Lower lobe of right lung (tissue), 2 donors: ENCODE data around the gene RRP8. TPM values are rescaled to one million over a fixed set of nuclear protein-coding genes. Genes with fewer than 3 reads are reported as not detected.

Source experiments
- ATAC-seq, 2 donors: fragments of 200-7000 bp; cut with Tn5 transposase; one replicate each; pipeline ENCODE4 v1.9.1; 2020 to 2022; ENCODE audit warnings: mild to moderate bottlenecking in 2 of 2, moderate library complexity in 2 of 2
- DNase-seq: peaks from one replicate; pipeline ENCODE4 v3.0.0-alpha.2; 2020
- H3K27ac ChIP-seq: fragments of 200-600 bp; one replicate; pipeline ENCODE4 v1.8.0; 2022
- H3K27me3 ChIP-seq: fragments of 200-600 bp; one replicate; pipeline ENCODE4 v1.8.0; 2022; ENCODE audit warnings: low read depth
- H3K36me3 ChIP-seq: fragments of 200-600 bp; one replicate; pipeline ENCODE4 v1.8.0; 2022; ENCODE audit warnings: mild to moderate bottlenecking
- H3K4me1 ChIP-seq: fragments of 200-600 bp; one replicate; pipeline ENCODE4 v1.8.0; 2022
- H3K4me3 ChIP-seq: fragments of 200-600 bp; one replicate; pipeline ENCODE4 v1.8.0; 2022; ENCODE audit warnings: mild to moderate bottlenecking
- H3K9me3 ChIP-seq: fragments of 200-600 bp; one replicate; pipeline ENCODE4 v1.8.0; 2022
- intact Hi-C: fragments of 100-400 bp; cut with DNase I; formaldehyde crosslinking; loops from one replicate; pipeline ENCODE4 v1.11.0; 2022
- total RNA-seq: library from RNA; stranded (reverse); fragmentation: NEBNext Ultra II Directional; extraction: Animal tissue kit (Norgen Biotek cat#: 25700); gene quantifications from one replicate; pipeline ENCODE4 v1.2.1, GENCODE V29; 2021
- TF ChIP-seq, protein P1 (sequence below): fragments of 200-600 bp; IDR thresholded peaks from one replicate; pipeline ENCODE4 v1.8.0; 2022; ENCODE audit warnings: antibody characterized with exemption, mild to moderate bottlenecking
- donor health status: DM: no; HTN: yes; CAD: no; lungs with severe emphysema.

The RRP8 gene
- total RNA-seq, 1 donor from 2014 or later, result 16.5 TPM

DNA sequence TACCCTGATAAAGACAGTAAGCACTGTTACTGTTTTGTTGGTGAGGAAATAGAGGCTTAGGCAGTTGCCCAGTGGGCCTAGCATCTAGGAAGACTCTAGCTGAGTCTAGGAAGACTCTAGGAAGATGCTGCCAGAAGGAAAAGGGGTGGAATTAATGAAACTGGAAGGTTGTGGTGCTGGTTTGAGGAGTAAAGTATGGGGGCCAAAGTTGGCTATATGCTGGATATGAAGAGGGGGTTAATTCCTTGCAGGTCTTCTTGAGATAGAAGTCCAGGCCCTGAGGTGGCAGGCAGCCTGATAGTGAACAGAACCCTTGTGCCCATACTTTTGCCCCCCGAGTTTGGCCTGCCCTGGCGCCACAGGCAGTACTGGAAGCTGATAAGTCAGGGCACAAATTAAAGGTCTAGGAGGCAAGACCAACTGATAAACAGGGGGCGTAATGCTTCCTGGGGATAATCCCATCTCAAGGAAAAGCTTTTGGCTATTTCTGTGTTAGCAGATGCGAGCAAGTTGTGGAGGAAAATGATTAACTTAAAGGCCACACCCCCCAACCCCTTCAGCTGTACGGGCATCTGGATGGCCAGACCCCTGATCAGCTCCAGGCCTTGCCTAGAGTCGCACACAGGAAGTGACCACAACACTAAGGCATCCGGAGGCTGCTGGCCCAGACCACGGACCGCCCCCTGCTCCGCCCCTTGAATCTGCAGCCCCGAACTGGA, 3.2 kb upstream of the RRP8 start:
- H3K9me3 ChIP-seq, result no peaks in the 10 kb centered on the region
- DNase-seq, result peak; percentile 91
- H3K4me3 ChIP-seq, result peak overlapping the region; percentile 86
- H3K27me3 ChIP-seq, result no peaks in the 10 kb centered on the region
- peaks cover 45% of the 10 kb centered on the region for H3K36me3 ChIP-seq
- TF ChIP-seq, protein P1, sequence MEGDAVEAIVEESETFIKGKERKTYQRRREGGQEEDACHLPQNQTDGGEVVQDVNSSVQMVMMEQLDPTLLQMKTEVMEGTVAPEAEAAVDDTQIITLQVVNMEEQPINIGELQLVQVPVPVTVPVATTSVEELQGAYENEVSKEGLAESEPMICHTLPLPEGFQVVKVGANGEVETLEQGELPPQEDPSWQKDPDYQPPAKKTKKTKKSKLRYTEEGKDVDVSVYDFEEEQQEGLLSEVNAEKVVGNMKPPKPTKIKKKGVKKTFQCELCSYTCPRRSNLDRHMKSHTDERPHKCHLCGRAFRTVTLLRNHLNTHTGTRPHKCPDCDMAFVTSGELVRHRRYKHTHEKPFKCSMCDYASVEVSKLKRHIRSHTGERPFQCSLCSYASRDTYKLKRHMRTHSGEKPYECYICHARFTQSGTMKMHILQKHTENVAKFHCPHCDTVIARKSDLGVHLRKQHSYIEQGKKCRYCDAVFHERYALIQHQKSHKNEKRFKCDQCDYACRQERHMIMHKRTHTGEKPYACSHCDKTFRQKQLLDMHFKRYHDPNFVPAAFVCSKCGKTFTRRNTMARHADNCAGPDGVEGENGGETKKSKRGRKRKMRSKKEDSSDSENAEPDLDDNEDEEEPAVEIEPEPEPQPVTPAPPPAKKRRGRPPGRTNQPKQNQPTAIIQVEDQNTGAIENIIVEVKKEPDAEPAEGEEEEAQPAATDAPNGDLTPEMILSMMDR, result no peak
- peaks cover 72% of the 10 kb centered on the region for H3K4me1 ChIP-seq
- intact Hi-C loops, result no loop called here
- peak; percentile 77 to 79 for ATAC-seq
- peak overlapping the region; percentile 93 for H3K27ac ChIP-seq

GRCh38 chr11:6604790-6605189, 1.4 kb upstream of the RRP8 start:
- H3K4me1 ChIP-seq, result peaks cover 70% of the 10 kb centered on the region
- no peaks in the 10 kb centered on the region for H3K9me3 ChIP-seq
- peaks cover 48% of the 10 kb centered on the region for H3K36me3 ChIP-seq
- TF ChIP-seq, protein P1, result no peak
- DNase-seq (no peak), ATAC-seq (no peak)
- no peaks in the 10 kb centered on the region for H3K27me3 ChIP-seq
- peak overlapping the region; percentile 93 for H3K27ac ChIP-seq
- intact Hi-C loops, result no loop called here
- peak overlapping the region; percentile 86 for H3K4me3 ChIP-seq

GRCh38 chr11:6604081-6604626, 738 bp upstream of the RRP8 start:
- Histone ChIP-seq H3K27ac (peak overlapping the region; percentile 93), H3K4me1 (peaks cover 66% of the 10 kb centered on the region), H3K9me3 (no peaks in the 10 kb centered on the region), H3K4me3 (peak overlapping the region; percentile 86), H3K27me3 (no peaks in the 10 kb centered on the region), H3K36me3 (peaks cover 48% of the 10 kb centered on the region)
- DNase-seq (no peak), ATAC-seq (peak; percentile 57 to 60)
- intact Hi-C loops, result no loop called here
- TF ChIP-seq, protein P1, result peak; percentile 19

DNA sequence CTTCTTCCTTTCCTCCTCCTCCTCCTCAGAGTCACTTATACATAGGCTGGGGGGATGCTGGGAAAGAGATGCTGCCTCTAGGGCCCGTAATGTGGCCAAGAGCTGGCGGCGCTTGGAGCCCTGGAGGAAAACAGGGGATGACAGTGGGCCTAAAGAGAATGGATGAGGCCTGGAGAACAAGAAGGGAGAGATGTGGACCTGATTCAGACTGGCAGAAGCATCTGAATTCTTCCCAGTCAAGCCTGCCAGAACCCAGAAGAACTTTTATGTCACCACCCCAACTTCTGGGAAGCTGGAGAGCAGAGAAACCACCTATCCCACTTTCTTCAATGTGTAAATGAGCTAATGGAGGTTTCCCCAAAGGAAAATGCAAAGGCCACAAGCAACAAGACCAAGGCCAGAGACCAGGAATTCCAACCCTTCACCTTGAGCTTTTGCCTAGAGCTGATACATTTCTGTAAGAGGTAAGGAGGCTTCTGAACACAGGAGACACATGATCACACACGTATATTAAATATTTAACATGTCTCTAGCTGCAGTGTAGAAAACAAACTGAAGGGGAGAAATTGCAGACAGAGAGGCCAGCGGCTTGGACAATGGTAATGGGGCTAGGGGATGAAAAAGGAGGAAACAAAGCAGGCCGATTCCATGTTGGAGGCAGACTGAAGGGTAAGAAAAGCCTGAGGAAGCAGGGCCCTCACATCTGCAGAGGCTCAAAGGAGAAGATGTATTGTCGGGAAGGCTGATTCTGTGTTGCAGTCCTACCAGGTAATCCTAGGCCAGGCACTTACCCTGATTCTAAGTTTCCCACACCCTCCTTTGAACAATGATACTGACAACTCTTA, 1.1 kb downstream of the RRP8 start:
- Histone ChIP-seq H3K36me3 (peaks cover 48% of the 10 kb centered on the region), H3K27me3 (no peaks in the 10 kb centered on the region), H3K27ac (peak overlapping the region; percentile 93), H3K4me3 (peak overlapping the region; percentile 86), H3K9me3 (no peaks in the 10 kb centered on the region), H3K4me1 (peaks cover 48% of the 10 kb centered on the region)
- DNase-seq (no peak), ATAC-seq (no peak)
- intact Hi-C loops, result no loop called here
- TF ChIP-seq, protein P1, result no peak

DNA sequence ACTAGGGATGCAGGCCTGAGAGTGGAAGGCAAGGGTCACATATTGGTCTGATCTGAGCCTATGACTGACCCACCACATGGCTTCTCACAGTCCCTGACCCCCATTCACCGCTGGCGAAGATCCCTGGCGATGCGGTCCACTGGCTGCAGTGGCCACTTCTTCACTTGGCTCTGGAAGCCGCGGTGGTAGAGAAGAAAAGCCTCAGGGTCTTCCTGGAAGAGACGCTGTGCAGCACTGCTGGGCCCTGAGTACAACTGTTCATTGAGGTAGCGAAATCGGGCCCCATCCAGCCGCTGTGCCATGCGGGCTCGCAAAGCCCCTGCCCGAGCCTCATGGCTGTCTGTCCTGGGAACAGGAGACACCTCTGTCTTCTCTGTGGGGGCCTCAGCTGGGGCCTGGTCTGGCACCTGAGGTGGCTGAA, 2.4 kb downstream of the RRP8 start:
- H3K27ac ChIP-seq, result no peak overlapping the region
- H3K36me3 ChIP-seq, result peaks cover 60% of the 10 kb centered on the region
- H3K27me3 ChIP-seq, result no peaks in the 10 kb centered on the region
- intact Hi-C loops, result no loop called here
- peaks cover 35% of the 10 kb centered on the region for H3K4me1 ChIP-seq
- DNase-seq, result no peak
- no peak overlapping the region for H3K4me3 ChIP-seq
- no peaks in the 10 kb centered on the region for H3K9me3 ChIP-seq
- no peak for ATAC-seq
- TF ChIP-seq, protein P1, result no peak
